C4-2B (cell line): ENCODE results near the gene SLC1A7.

ENCODE experiments used
- H3K27ac ChIP-seq: fragments of 450-650 bp; 2 replicates; pipeline ENCODE4 v1.5.1; 2017
- ZFX ChIP-seq: fragments of 450-650 bp; IDR thresholded peaks from 2 replicates; pipeline ENCODE4 v1.6.1; 2017
- TF ChIP-seq, protein P1 (sequence below): fragments of 450-650 bp; conservative IDR thresholded peaks from 2 replicates; pipeline ENCODE4 v1.5.1; 2017; ENCODE audit warnings: mild to moderate bottlenecking

The SLC1A7 gene

DNA sequence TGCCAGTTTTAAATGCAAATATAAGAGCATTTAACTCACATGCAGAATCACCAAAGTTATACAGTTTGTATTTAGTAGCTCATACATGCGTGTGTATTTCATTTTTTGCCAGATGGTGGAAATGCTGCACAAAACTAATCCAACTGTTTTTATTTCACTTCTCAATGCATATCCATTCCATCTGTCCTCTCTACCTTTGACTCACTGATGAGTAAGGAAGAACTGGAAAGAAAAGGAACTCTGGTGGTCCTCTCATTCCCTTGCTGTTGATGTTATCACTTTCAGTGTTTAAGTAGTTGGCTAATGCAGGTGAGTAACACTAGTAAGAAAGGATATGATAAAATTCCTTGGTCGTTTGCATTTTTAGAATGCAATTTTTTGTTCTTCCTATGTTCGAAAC lies 5.7 kb upstream of the SLC1A7 start:
- no peak overlapping the region for H3K27ac ChIP-seq
- TF ChIP-seq, protein P1, sequence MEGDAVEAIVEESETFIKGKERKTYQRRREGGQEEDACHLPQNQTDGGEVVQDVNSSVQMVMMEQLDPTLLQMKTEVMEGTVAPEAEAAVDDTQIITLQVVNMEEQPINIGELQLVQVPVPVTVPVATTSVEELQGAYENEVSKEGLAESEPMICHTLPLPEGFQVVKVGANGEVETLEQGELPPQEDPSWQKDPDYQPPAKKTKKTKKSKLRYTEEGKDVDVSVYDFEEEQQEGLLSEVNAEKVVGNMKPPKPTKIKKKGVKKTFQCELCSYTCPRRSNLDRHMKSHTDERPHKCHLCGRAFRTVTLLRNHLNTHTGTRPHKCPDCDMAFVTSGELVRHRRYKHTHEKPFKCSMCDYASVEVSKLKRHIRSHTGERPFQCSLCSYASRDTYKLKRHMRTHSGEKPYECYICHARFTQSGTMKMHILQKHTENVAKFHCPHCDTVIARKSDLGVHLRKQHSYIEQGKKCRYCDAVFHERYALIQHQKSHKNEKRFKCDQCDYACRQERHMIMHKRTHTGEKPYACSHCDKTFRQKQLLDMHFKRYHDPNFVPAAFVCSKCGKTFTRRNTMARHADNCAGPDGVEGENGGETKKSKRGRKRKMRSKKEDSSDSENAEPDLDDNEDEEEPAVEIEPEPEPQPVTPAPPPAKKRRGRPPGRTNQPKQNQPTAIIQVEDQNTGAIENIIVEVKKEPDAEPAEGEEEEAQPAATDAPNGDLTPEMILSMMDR = no peak
- no peak for TF ChIP-seq ZFX

DNA sequence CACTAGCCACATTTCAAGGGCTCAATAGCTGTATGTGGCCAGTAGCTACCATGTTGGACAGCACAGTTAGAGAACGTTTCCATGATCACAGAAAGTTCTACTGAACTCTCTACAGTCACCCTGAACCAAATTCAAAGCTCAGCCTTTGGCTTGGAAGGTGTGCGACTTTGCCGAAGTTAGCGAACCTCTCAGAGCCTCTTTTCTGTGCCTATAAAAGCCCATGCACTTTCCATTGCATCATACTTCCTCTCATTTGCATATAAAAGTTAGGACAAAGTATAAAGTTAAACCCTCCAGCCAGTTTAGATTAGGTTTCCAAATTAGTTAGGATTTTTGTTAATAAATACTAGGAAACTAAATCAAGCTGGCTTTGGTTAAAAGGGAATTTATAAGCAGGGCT lies 4.7 kb upstream of the SLC1A7 start:
- TF ChIP-seq, protein P1 = no peak
- no peak for TF ChIP-seq ZFX
- H3K27ac ChIP-seq = no peak overlapping the region

DNA sequence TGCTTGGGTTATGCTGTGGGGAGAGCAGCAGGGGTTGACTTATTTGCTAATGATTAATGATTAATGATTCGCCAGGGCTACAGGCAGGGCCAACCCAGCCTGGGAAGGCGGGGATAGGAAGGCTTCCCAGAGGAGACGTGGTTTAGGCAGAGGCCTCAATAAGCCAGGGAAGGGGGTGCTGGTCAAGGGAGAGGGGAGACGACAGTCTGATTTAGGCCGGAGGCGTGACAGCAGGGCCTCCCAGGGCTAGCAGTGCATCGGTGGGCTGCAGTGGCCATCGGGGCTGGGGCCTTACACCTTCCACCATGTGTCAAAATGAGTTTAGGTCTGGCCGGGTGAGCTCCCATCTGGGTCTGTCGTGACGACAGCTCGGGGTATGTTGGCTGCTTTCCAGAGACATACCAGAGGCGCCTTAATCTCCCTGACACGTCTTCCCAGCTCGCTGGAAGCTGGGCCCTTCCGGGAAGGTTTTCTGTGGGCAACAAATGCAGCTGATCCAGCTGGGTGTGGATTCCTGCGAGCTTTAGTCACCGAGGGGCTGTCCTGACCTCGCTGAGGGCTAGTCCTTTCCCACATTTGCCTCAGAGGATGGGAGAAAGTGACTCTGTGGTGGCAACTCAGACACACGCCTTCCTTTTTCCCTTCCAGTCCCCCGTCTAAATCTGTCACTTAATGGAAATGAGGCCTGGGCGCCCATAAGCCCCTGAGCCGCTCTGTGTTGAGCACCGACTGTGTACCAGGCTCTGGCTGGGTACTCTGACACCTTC lies 3.7 kb upstream of the SLC1A7 start:
- TF ChIP-seq, protein P1 = no peak
- TF ChIP-seq ZFX = no peak
- H3K27ac ChIP-seq = no peak overlapping the region

DNA sequence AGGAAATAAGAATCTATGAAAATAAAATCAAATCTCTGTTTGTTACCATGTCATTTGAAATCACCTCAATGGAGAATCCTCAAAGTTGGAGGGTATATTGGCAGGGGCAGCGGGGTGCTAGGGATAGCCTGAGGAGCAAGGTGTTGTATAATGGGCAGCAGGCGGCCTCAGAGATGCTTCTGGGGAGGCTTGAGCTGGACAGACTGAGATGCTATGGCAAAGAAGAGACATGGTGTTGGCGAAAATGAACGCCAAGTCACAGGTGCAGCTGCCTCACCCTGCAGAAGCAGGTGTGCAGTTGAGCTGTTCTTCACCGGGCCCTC lies 3.1 kb upstream of the SLC1A7 start:
- H3K27ac ChIP-seq = no peak overlapping the region

DNA sequence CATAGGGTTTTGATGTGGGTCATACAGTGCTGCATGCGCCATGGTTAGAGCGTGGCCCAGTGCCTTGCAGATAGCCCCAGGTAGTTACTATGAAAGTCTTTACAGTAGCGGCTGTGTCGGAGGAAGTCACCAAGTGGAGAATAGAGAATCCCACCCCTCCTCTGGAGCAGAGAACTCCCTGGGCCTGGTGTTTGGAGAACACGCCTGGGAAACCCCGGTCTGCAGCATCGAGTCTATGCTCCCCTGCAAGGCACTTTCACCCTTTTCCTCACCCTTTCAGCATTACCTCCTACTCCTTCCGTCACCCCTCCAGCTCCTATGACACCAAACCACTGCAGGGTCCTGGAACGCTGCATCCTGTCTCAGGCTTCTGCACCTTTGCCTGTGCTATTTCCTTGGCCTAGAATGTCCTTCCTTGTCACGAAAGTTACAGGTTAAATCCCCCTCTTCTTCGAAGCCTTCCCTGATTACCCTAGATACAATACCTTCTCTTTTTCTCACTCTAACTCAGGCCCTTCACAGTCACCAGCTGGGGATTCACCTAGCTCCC lies 2.7 kb upstream of the SLC1A7 start:
- H3K27ac ChIP-seq = no peak overlapping the region
- TF ChIP-seq, protein P1 = no peak
- TF ChIP-seq ZFX = no peak

More for the DNA sequence above, 3.1 kb upstream of the SLC1A7 start:
- TF ChIP-seq ZFX = no peak

DNA sequence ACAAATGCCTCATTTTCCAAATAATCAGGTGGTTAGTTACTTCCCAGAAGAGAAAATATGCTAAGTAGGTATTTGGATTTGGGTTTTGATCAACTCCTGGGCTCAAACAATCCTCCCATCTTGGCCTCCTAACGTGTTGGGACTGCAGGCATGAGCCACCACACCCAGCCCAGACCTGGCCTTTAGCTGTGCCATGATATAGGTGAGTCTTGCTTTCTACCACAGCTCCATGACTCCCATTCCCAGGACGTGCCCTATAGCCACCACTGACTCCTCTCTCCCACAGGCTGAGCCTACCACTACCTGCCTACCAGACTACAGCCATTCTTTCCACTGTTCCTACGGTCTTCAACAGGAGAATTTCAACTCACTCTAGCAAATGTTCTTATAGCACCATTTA lies 1.8 kb upstream of the SLC1A7 start:
- no peak overlapping the region for H3K27ac ChIP-seq

DNA sequence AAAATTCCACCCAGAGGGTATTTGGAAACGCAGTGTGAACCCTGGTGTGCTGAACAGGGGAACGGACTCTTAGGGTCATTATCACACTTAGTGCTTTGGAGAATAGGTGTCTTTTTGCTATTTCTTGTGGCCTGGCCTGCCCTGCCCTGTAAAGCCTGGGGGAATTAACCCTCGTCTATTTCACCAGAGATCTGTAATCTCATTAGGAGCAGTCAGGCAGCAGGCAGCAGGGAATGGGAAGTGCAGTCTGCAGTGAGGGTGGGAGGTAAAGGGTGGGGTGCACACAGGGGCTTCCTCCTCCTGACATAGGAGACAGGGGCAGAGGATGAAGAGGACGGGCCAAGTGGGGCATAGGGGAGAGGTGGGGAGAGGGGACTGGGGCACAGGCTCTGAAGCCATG lies 1.1 kb upstream of the SLC1A7 start:
- TF ChIP-seq, protein P1 = no peak
- TF ChIP-seq ZFX = no peak
- no peak overlapping the region for H3K27ac ChIP-seq

More for the DNA sequence above, 1.8 kb upstream of the SLC1A7 start:
- TF ChIP-seq ZFX = no peak
- TF ChIP-seq, protein P1 = no peak

DNA sequence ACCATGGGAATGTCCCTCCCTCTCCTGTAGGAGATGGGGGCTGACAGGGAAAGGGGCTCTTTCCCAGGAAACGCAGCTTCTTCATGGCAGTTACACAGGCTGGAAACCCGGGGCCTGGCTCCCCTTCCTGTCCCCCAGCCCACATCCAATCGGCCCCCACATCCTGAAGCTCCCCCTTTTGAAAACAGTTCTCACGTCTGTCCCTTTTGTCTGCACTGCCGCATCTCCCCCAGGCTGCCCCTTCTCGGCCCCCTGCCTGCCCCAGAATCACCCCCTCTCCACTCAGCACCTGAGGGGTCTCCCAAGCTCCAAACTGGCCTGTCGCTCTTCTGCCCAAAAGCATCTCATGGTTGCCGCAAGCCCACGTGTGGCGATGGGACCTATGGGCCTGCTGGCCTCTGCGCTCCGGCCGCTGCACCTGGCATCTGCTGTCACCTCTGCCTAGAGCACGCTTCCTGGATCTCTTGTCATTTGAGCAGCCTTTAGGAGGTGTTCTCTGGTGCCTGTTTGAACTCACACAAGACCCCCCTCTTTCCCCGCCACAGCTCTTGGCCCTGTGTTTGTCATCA lies 867 bp downstream of the SLC1A7 start:
- TF ChIP-seq, protein P1 = no peak
- no peak for TF ChIP-seq ZFX
- no peak overlapping the region for H3K27ac ChIP-seq
